GM18907 (cell line): ENCODE measurements around the gene WSCD2.

Experiments
- ATAC-seq: cut with Tn5 transposase; IDR thresholded peaks from one replicate; pipeline ENCODE4 v1.9.1; 2021; ENCODE audit warnings: mild to moderate bottlenecking, moderate library complexity; ENCODE audit not compliant: unreplicated experiment

Gene WSCD2

GRCh38 chr12:108107293-108107692 is 21.8 kb upstream of the WSCD2 start:
- no peak for ATAC-seq

GRCh38 chr12:108109504-108109903 is 19.6 kb upstream of the WSCD2 start:
- no peak for ATAC-seq

- no peak for ATAC-seq
Observed at GRCh38 chr12:108109954-108110353, 19.1 kb upstream of the WSCD2 start.

- ATAC-seq = no peak
Observed at GRCh38 chr12:108110844-108111243, 18.2 kb upstream of the WSCD2 start.

- ATAC-seq = no peak
Observed at GRCh38 chr12:108112832-108113556, 16.1 kb upstream of the WSCD2 start.

GRCh38 chr12:108115123-108116121 is 13.7 kb upstream of the WSCD2 start:
- no peak for ATAC-seq

- ATAC-seq = no peak
Observed at GRCh38 chr12:108116254-108116653, 12.8 kb upstream of the WSCD2 start.

GRCh38 chr12:108116699-108117098 is 12.4 kb upstream of the WSCD2 start:
- no peak for ATAC-seq

GRCh38 chr12:108117163-108117849 is 11.8 kb upstream of the WSCD2 start:
- no peak for ATAC-seq

GRCh38 chr12:108117902-108118301 is 11.2 kb upstream of the WSCD2 start:
- no peak for ATAC-seq

- ATAC-seq = no peak
Observed at GRCh38 chr12:108119126-108119973, 9.7 kb upstream of the WSCD2 start.

GRCh38 chr12:108119974-108120862 is 8.9 kb upstream of the WSCD2 start:
- ATAC-seq = no peak

- ATAC-seq = no peak
Observed at GRCh38 chr12:108120863-108121165, 8.3 kb upstream of the WSCD2 start.

GRCh38 chr12:108121320-108121719 is 7.8 kb upstream of the WSCD2 start:
- no peak for ATAC-seq

GRCh38 chr12:108121728-108122471 is 7.2 kb upstream of the WSCD2 start:
- no peak for ATAC-seq

GRCh38 chr12:108122644-108123043 is 6.4 kb upstream of the WSCD2 start:
- no peak for ATAC-seq

- ATAC-seq = no peak
Observed at GRCh38 chr12:108123402-108123801, 5.7 kb upstream of the WSCD2 start.

- no peak for ATAC-seq
Observed at GRCh38 chr12:108125073-108125472, 4.0 kb upstream of the WSCD2 start.

GRCh38 chr12:108126212-108126611 is 2.9 kb upstream of the WSCD2 start:
- ATAC-seq = no peak
